NK-92 (cell line): ENCODE results near the gene PCDHGB2.
"Not testable (repeated sequence)": the region's sequence is repeated elsewhere in the genome, so short reads cannot be mapped to it uniquely, and the experiment has no call there.

Experiments used
- DNase-seq: peaks from one replicate; lab custom pipeline; 2025; ENCODE audit not compliant: unreplicated experiment; lab: John Stamatoyannopoulos, UW

The PCDHGB2 gene

GRCh38 chr5:141359790-141360426 is at the start of gene PCDHGB2:
PCDHGB2 (plus strand) TSS chr5:141359994; CDS start chr5:141360136, 142 bp downstream.
- DNase-seq = no peak

- no peak for DNase-seq
Measured at GRCh38 chr5:141313711-141314110, 46.1 kb upstream of the PCDHGB2 start.

- DNase-seq = not testable (repeated sequence)
Measured at GRCh38 chr5:141316963-141317362, 42.8 kb upstream of the PCDHGB2 start.

- DNase-seq = no peak
Measured at GRCh38 chr5:141319202-141319601, 40.6 kb upstream of the PCDHGB2 start.

GRCh38 chr5:141319699-141320098 is 40.1 kb upstream of the PCDHGB2 start:
- no peak for DNase-seq

GRCh38 chr5:141320225-141321169 is 39.3 kb upstream of the PCDHGB2 start, which contains the start of gene TAF7:
TAF7 (minus strand) TSS chr5:141320784; CDS start chr5:141320044, 740 bp downstream.
- DNase-seq = peak; percentile 28

- DNase-seq = no peak
Measured at GRCh38 chr5:141322261-141322660, 37.5 kb upstream of the PCDHGB2 start.

GRCh38 chr5:141326088-141326854 is 33.5 kb upstream of the PCDHGB2 start:
- DNase-seq = no peak

GRCh38 chr5:141328231-141328630 is 31.6 kb upstream of the PCDHGB2 start:
- DNase-seq = no peak

- DNase-seq = no peak
Measured at GRCh38 chr5:141330299-141331080, 29.3 kb upstream of the PCDHGB2 start, which contains the start of gene PCDHGA1. PCDHGA1 (plus strand) TSS chr5:141330514.

GRCh38 chr5:141332571-141332970 is 27.2 kb upstream of the PCDHGB2 start:
- DNase-seq = not testable (repeated sequence)

- no peak for DNase-seq
Measured at GRCh38 chr5:141338538-141339306, 21.1 kb upstream of the PCDHGB2 start, which contains the start of gene PCDHGA2. PCDHGA2 (plus strand) TSS chr5:141338760.

- not testable (repeated sequence) for DNase-seq
Measured at GRCh38 chr5:141340781-141341354, 18.9 kb upstream of the PCDHGB2 start.

GRCh38 chr5:141342773-141343172 is 17.0 kb upstream of the PCDHGB2 start:
- DNase-seq = no peak

GRCh38 chr5:141343242-141343952 is 16.4 kb upstream of the PCDHGB2 start, which contains the start of gene PCDHGA3:
PCDHGA3 (plus strand) TSS chr5:141343829; CDS start chr5:141344034, 205 bp downstream.
- no peak for DNase-seq

- DNase-seq = no peak
Measured at GRCh38 chr5:141343953-141344463, 15.8 kb upstream of the PCDHGB2 start.

- no peak for DNase-seq
Measured at GRCh38 chr5:141345327-141345726, 14.5 kb upstream of the PCDHGB2 start.

- not testable (repeated sequence) for DNase-seq
Measured at GRCh38 chr5:141346017-141346416, 13.8 kb upstream of the PCDHGB2 start.
